ENCODE measurements around the gene SMG5. TPM values are rescaled to one million over a fixed set of nuclear protein-coding genes. Genes with fewer than 3 reads are reported as not detected.
"Not testable (repeated sequence)": the region's sequence is repeated elsewhere in the genome, so short reads cannot be mapped to it uniquely, and the experiment has no call there.

The SMG5 gene
- total RNA-seq, 4 donors from 2014 or later: 57.2 to 89.0 (median 76.1) TPM

DNA sequence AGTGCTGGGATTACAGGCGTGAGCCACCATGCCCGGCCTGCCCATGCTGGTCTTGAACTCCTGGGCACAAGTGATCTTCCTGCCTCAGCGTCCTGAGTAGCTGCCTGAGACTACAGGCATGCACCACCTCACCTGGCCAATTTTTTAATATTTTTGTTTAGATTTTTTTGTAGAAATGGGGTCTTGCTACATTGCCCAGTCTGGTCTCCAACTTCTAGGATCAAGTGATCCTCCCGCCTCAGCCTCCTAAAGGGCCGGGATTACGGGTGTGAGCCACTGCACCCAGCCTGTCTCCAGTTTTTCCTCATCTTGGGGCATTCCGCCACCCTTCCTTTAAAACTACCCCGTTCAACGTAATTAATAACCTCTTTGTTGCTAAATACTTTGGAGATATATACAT, 62.4 kb downstream of the SMG5 start:
- Histone ChIP-seq H3K4me1 (peaks cover 0 to 18% of the 10 kb centered on the region in 2 donors), H3K4me3 (replicated peaks in 1 of 3) (no peak overlapping the region), H3K27me3 (no peaks in the 10 kb centered on the region), H3K27ac (no peak overlapping the region), H3K36me3 (peaks cover 16 to 28% of the 10 kb centered on the region in 2 donors), H3K9me3 (no peaks in the 10 kb centered on the region)
- intact Hi-C loops (cut with DNase I): no loop called here
- 93 to 99% methylated on average over 9 of the region's 9 CpGs for WGBS, 2 donors
- TF ChIP-seq, protein P1, sequence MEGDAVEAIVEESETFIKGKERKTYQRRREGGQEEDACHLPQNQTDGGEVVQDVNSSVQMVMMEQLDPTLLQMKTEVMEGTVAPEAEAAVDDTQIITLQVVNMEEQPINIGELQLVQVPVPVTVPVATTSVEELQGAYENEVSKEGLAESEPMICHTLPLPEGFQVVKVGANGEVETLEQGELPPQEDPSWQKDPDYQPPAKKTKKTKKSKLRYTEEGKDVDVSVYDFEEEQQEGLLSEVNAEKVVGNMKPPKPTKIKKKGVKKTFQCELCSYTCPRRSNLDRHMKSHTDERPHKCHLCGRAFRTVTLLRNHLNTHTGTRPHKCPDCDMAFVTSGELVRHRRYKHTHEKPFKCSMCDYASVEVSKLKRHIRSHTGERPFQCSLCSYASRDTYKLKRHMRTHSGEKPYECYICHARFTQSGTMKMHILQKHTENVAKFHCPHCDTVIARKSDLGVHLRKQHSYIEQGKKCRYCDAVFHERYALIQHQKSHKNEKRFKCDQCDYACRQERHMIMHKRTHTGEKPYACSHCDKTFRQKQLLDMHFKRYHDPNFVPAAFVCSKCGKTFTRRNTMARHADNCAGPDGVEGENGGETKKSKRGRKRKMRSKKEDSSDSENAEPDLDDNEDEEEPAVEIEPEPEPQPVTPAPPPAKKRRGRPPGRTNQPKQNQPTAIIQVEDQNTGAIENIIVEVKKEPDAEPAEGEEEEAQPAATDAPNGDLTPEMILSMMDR (IDR thresholded peaks at IDR 0.05): no peak
- TF ChIP-seq POLR2A (IDR thresholded peaks at IDR 0.05): no peak
- no peak for DNase-seq

DNA sequence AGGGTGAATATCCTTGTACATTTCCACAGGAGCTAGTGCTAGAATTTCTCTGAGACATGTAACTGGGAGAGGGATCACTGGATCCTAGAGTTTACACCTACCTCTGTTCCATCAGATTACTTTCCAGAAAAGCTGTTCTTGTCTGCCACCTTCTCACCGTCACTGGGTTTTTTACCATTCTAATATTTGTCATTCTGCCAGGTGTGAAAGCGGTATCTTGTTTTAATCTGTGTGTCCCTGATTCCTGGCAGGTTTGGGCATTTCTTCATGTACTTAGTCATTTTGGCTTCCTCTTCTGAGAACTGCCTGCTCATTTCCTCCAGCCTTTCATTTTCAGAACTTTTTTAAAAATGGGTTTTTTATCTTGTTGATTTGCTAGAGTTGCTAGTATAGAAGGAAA, 64.8 kb downstream of the SMG5 start:
- Histone ChIP-seq H3K4me1 (peaks cover 7 to 23% of the 10 kb centered on the region in 2 donors), H3K4me3 (replicated peaks in 1 of 3) (no peak overlapping the region), H3K9me3 (no peaks in the 10 kb centered on the region), H3K27me3 (no peaks in the 10 kb centered on the region), H3K36me3 (peaks cover 8 to 19% of the 10 kb centered on the region in 2 donors), H3K27ac (peak overlapping the region in 2 of 3 donors; percentile 42 to 44)
- TF ChIP-seq, protein P1 (IDR thresholded peaks at IDR 0.05): no peak
- TF ChIP-seq POLR2A (IDR thresholded peaks at IDR 0.05): no peak
- DNase-seq: no peak
- WGBS, 2 donors: 28 to 67% methylated on average over 2 of the region's 2 CpGs
- intact Hi-C loops (cut with DNase I): no loop called here

DNA sequence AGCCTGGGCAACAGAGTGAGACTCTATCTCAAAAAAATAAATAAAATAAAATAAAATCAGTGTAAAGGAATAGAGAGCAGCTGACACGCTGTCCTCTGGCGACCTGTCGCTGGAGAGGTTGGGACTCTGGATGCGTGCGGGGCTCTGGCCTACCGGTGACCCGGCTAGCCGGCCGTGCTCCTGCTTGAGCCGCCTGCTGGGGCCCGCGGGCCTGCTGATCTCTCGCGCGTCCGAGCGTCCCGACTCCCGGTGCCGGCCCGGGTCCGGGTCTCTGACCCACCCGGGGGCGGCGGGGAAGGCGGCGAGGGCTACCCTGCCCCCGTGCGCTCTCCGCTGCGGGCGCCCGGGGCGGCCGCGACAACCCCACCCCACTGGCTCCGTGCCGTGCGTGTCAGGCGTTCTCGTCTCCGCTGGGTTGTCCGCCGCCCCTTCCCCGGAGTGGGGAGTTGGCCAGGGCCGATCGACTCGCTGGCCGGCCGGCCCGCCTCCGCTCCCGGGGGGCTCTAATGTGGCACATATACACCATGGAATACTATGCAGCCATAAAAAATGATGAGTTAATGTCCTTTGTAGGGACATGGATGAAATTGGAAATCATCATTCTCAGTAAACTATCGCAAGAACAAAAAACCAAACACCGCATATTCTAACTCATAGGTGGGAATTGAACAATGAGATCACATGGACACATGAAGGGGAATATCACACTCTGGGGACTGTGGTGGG, 66.1 kb downstream of the SMG5 start:
- H3K27ac ChIP-seq; intact Hi-C loops (cut with DNase I): not testable (repeated sequence)
- WGBS, 2 donors: 98% methylated on average over 50 to 52 of the region's 55 CpGs

DNA sequence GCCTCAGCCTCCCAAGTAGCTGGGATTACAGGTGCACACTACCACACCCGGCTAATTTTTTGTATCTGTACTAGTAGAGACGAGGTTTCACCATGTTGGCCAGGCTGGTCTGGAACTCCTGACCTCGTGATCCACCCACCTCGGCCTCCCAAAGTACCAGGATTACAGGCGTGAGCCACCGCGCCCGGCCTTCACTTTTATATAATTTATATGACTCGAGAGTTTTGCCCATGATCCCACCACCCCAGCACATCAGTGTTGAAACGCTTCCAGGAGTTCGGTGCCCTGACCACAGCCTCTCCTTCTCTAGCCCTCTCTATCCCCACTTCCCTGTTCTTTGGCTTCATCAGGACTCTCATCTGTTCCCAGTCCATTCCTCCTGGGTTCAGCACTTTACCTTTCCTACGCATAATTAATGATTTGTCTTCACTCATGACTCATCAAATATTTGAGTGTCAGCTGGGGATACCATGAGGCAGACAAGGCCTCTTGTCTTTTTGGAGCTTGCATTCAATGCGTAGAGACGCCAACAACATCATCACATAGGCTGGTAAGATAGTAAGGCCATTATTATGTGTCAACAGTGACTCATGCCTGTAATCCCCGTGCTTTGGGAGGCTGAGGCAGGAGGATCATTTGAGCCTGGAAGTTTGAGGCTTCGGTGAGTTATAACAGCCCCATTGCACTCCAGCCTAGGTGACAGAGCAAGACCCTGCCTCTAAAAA, 68.4 kb downstream of the SMG5 start:
- Histone ChIP-seq H3K4me1 (peaks cover 11 to 29% of the 10 kb centered on the region in 2 donors), H3K9me3 (no peaks in the 10 kb centered on the region), H3K4me3 (replicated peaks in 1 of 3) (peak overlapping the region in 1 of 3 donors; percentile 45), H3K27ac (peak overlapping the region in 2 of 3 donors; percentile 89 to 91), H3K27me3 (no peaks in the 10 kb centered on the region), H3K36me3 (peaks cover 5 to 6% of the 10 kb centered on the region in 2 donors)
- TF ChIP-seq POLR2A (IDR thresholded peaks at IDR 0.05): no peak
- TF ChIP-seq, protein P1 (IDR thresholded peaks at IDR 0.05): no peak
- intact Hi-C loops (cut with DNase I): no loop called here
- no peak for DNase-seq
- WGBS, 2 donors: 86 to 88% methylated on average over 16 of the region's 16 CpGs

More for the DNA sequence above, 66.1 kb downstream of the SMG5 start:
- H3K36me3 ChIP-seq: peaks cover 8 to 11% of the 10 kb centered on the region in 2 donors
- not testable (repeated sequence) for DNase-seq; H3K9me3 ChIP-seq; H3K27me3 ChIP-seq; H3K4me3 ChIP-seq (replicated peaks in 1 of 3)
- peaks cover 11 to 29% of the 10 kb centered on the region in 2 donors for H3K4me1 ChIP-seq

DNA sequence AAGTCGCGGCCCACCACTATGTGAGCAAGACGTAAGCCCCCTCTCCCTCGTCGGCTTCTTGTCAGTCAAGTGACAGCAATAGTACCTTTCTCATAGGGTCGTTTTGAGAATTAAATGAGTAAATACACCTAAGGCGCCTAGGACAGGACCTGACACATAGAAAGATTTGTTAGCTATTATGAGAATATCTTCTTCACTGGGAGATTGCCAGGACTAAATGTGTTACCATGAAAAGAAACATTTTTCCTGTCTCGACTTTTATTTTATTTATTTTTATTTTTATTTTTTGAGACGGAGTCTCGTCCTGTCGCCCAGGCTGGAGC, 69.0 kb downstream of the SMG5 start:
- Histone ChIP-seq H3K36me3 (peaks cover 5 to 6% of the 10 kb centered on the region in 2 donors), H3K27me3 (no peaks in the 10 kb centered on the region), H3K4me1 (peaks cover 11 to 29% of the 10 kb centered on the region in 2 donors), H3K27ac (peak overlapping the region; percentile 89 to 92 (median 91)), H3K9me3 (no peaks in the 10 kb centered on the region), H3K4me3 (replicated peaks in 1 of 3) (peak overlapping the region; percentile 7 to 91 (median 45))
- no peak for TF ChIP-seq POLR2A (IDR thresholded peaks at IDR 0.05)
- TF ChIP-seq, protein P1 (IDR thresholded peaks at IDR 0.05): no peak
- no peak for DNase-seq
- 23 to 24% methylated on average over 11 of the region's 11 CpGs for WGBS, 2 donors
- intact Hi-C loops (cut with DNase I): no loop called here

All from thyroid gland (tissue), 4 donors.